Erythroblast (primary cell): Measurements from ENCODE around the gene TCF12.
A peak's percentile ranks its signal among the peaks of the same experiment; 100 is the strongest.

Experiments
- DNase-seq, 2 experiments: peaks; one replicate each; lab custom pipeline; 2025; lab: John Stamatoyannopoulos, UW
- GATA1 ChIP-seq: IDR thresholded peaks from 2 replicates; pipeline ENCODE4 v1.6.1; 2011; ENCODE audit warnings: low read depth, mild to moderate bottlenecking, control low read depth, low read length, moderate library complexity
- POLR2A ChIP-seq: IDR thresholded peaks from 2 replicates; pipeline ENCODE4 v1.6.1; 2011; ENCODE audit warnings: mild to moderate bottlenecking, low read length

The TCF12 gene

GRCh38 chr15:57015897-57016296 is 97.5 kb downstream of the TCF12 start:
- DNase-seq: no peak
- no peak for TF ChIP-seq GATA1
- TF ChIP-seq POLR2A: no peak

DNA sequence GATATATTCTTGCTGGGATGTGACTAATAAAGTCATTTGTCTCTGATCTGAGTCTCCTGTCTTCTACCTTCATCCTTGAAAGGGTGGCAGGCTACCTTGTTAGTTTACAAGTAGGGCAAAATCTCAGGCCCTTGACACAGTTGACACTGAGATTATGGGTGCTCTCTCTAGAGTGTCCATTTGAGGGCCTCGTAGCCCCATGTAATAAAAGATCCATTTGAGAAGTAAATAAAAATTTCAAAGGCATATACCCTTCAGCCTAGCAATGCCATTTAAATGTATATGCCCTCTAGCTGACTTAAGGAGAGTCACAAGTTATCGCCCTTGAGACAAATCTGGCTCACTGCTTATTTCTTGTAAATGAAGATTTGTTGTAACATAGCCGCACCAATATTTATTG is 98.6 kb downstream of the TCF12 start:
- peak; percentile 24 to 35 for DNase-seq
- no peak for TF ChIP-seq GATA1
- no peak for TF ChIP-seq POLR2A

- TF ChIP-seq GATA1 (no peak), POLR2A (no peak)
- DNase-seq: no peak
Measured at GRCh38 chr15:57018151-57018550, 99.7 kb downstream of the TCF12 start.

GRCh38 chr15:57019496-57020160 is 101.2 kb downstream of the TCF12 start:
- TF ChIP-seq POLR2A (no peak), GATA1 (no peak)
- DNase-seq: peak; percentile 36 to 43

DNA sequence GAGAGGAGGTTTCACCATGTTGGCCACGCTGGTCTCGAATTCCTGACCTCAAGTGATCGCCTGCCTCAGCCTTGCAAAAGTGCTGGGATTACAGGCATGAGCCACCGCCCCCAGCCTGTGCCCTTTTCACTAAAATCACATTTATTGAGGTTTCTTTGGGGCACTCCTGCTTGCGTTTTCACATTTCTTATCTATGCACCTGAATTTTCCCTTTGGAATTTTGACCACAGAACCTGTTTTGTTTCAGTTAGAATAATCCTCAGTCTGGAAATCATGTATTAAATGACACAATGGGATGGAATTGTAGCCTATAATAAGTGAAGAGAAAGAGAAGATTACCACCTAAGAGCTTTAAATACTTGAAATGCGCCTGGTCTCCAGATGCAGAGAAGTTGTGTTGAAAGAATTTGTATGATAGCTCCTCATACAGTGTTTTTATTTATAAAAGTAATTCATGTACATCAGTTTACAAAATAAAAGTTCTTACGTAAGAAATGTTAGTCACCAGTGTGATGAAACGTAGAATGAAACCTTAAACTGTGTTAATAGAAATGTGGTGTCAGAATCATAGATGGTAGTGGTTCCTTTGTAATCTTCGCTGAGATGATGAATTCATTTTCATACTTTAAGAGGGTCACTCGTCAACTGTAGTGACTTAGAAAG is 107.0 kb downstream of the TCF12 start:
- no peak for TF ChIP-seq GATA1
- no peak for DNase-seq

DNA sequence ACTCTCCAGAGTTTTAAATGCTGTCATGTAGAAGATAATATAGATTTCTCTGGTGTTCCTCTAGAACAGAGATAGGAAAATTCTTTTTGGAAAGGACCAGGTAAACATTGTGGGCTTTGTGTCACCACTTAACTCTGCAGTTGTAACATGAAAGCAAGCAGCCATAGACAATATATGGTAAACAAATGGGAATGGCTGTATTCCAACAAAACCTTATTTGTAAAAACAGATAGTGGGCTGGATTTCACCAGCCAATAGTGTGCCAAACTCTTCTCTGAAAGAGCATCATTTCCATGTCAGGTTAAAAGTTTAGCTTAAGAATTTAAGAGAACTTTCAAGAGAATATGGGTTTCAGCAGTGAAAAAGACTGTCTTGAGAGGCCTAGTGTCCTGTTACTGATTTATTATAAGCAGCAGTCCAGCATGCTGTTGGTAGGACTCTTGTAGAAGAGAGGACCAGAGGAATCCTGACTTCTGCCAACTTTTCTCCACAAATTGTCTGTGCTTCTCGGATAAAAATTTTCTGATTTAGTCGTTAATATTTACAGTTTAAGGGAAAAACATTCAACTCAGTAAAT is 107.7 kb downstream of the TCF12 start:
- TF ChIP-seq POLR2A (no peak), GATA1 (no peak)
- no peak for DNase-seq

GRCh38 chr15:57027596-57027995 is 109.2 kb downstream of the TCF12 start:
- no peak for DNase-seq
- TF ChIP-seq POLR2A (no peak), GATA1 (no peak)

DNA sequence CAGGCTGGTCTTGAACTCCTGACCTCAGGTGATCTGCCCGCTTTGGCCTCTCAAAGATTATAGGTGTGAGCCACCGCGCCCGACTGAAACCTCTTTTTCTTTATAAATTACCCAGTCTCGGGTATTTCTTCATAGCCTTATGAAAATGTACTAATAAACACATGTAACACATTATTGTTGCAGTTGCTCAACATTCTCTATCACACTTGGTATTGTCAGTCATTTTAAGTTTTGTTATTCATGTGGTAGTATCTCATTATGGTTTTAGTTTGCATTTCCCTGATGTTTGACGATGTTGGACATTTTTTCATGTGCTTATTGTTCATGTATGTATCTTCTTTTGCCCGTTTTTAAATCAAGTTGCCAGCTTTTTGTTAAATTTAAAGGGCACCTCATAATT is 109.7 kb downstream of the TCF12 start:
- TF ChIP-seq GATA1: no peak
- TF ChIP-seq POLR2A: no peak
- no peak for DNase-seq

- TF ChIP-seq GATA1: no peak
- no peak for TF ChIP-seq POLR2A
- DNase-seq: no peak
Measured at GRCh38 chr15:57030011-57030410, 111.6 kb downstream of the TCF12 start.

DNA sequence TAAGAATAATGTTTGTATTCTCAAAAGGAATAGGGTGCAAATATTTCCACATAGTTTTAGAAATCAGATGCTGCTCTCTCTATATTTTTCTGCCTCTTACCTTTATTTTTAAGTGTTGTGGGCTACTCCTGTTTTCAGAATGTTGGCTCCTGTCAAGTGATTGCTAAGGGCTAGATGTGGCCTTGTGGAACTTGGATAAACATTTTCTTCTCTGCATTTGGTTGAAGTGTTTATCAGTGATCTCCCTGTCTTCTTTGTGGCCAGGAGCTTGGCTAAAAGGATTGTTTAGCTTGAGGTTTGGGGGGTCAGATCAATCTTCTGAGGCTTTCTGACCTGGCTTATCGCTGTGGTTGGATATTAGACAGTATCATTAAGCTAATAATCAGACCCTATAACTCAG is 112.6 kb downstream of the TCF12 start:
- DNase-seq: peak in 1 of 2 experiments; percentile 5
- TF ChIP-seq GATA1 (no peak), POLR2A (no peak)

DNA sequence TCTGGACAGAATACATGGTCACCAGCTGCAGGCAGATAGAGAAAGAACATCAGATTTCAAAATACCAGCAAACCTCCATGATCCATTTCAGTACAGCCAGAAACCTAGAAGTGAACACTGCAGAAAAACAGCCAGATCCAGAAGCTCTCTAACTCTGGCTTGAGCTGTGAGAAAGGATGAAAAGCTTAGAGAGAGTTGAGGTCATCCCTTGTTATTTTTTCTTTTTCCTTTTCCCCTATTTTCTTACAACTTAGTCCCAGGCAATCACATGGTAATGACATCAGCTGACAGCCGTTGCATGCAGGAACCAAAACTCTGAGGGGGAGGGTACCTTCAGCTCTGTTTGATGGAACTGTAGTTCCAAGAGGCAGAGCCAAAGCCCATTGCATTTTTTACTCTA is 113.2 kb downstream of the TCF12 start:
- no peak for TF ChIP-seq POLR2A
- TF ChIP-seq GATA1: no peak
- DNase-seq: peak in 1 of 2 experiments; percentile 24

DNA sequence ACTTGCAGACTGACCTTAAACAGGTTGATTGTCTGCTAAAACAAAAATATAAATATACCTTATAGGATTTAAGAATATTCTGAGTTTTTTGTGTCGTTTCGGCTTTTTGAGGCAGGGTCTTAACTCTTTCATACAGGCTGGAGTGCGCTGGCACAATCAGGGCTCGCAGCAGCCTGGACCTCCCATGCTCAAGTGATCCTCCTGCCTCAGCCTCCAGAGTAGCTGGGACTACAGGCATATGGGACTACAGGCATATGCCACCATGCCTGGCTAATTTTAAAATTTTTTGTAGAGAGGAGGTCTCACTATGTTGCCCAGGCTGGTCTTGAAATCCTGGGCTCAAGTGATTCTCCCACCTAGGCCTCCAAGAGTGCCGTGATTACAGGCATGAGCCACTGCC is 113.9 kb downstream of the TCF12 start:
- DNase-seq: no peak
- TF ChIP-seq GATA1 (no peak), POLR2A (no peak)

DNA sequence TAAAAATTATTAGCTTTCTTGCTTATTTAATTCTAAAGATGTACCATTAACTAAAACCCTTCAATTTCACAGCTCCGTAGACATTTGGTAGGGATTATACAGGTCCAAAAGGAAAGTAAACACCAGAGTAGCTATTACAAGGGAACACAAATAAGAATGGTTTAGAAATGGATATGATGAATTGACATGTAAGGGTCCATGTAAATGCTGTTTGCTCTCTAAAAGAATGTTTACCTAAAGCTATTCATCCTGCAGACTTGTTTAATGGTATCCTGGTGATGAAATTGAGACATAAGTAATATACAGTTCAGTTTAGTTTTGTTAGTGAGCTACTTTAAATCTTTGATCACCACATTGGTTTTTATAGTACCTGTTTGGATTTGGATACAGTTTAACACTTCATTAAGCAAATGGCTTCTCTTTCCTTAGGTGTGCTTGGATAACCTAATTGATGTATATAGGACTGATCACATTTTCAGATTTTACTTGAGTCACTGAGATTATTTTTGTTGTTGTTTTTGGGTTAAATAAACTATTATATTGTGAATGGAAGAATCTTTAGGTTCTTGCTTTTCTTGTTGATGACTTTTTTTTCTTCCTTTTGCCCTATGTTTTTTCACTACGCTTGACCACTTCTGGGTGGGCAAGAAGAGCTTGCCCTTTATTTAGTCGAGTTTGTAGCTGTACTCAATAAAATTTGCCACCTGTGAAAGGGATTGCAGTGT is 115.4 kb downstream of the TCF12 start:
- no peak for DNase-seq
- no peak for TF ChIP-seq GATA1
- TF ChIP-seq POLR2A: no peak

DNA sequence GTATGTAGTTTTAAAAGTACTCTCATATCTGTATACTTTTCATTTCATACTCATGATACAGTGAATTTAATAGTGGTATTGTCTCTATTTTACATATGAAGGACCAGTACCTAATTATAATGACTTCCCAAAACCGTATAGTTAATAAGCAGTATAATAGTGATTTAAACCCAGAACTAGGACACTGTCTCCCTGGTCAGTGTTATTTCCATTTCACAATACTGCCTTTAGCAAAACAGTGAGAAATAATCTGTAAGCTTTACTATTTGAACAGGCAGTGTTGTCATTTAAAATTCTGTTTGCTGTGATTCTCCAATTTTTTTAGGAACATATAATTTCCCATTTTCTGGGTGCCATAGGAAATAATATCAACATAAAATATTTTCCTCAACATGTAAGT is 116.2 kb downstream of the TCF12 start:
- DNase-seq: no peak
- TF ChIP-seq POLR2A (no peak), GATA1 (no peak)

DNA sequence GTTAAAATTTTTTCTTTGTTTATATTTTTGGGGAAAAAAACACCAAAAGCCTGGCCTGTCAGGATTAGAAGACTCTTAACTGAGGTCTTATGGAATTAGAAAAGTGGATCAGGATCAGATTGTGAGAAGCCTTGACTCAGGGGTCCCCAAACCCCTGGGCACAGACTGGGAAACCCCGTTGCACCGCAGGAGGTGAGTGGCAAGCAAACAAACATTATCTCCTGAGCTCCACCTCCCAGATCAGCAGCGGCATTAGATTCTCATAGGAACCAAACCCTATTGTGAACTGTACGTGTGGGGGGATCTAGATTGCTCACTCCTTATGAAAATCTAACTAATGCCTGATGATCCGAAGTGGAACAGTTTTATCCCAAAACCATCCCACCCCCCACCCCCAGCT is 117.2 kb downstream of the TCF12 start:
- no peak for DNase-seq
- TF ChIP-seq POLR2A: no peak
- TF ChIP-seq GATA1: no peak
